HG02678 (cell line): ENCODE measurements around the gene TPCN2.
A peak's percentile ranks its signal among the peaks of the same experiment; 100 is the strongest.

Source experiments
- ATAC-seq: cut with Tn5 transposase; IDR thresholded peaks from one replicate; pipeline ENCODE4 v1.9.1; 2021; ENCODE audit warnings: mild to moderate bottlenecking, moderate library complexity; ENCODE audit not compliant: unreplicated experiment

Gene TPCN2

GRCh38 chr11:69180226-69180625 lies 131.5 kb downstream of the TPCN2 start:
- no peak for ATAC-seq

- ATAC-seq = no peak
Measured at GRCh38 chr11:69180726-69181125, 132.0 kb downstream of the TPCN2 start.

- peak; percentile 59 for ATAC-seq
Measured at GRCh38 chr11:69183613-69184012, 134.9 kb downstream of the TPCN2 start.
